Naive thymus-derived CD4-positive, alpha-beta T cell (primary cell): ENCODE data around the gene E2F3. TPM values are rescaled to one million over a fixed set of nuclear protein-coding genes. Genes with fewer than 3 reads are reported as not detected.

Experiments used
- ATAC-seq: fragments of 150-1000 bp; cut with Tn5 transposase; 2 replicates; pipeline ENCODE4 v1.10.0; 2021; ENCODE audit warnings: mild to moderate bottlenecking, moderate library complexity
- CTCF ChIA-PET: fragments of 350-600 bp; sonication (Branson Sonifier 250); formaldehyde crosslinking; loops from one replicate; lab custom pipeline; 2021; ENCODE audit warnings: antibody characterized with exemption; lab: Charles Lee
- POLR2A ChIA-PET: fragments of 350-600 bp; sonication (Branson Sonifier 250); formaldehyde crosslinking; loops from one replicate; lab custom pipeline; 2021; ENCODE audit warnings: antibody characterized with exemption, inconsistent platforms; lab: Charles Lee
- DNase-seq, 9 donors: peaks; one replicate each; pipeline versions ENCODE4 v3.0.0 to v3.0.0-alpha.2; 2020 to 2022; ENCODE audit warnings: mixed read lengths in 1 of 9
- H3K27ac ChIP-seq: one replicate; pipeline ENCODE4 v1.7.0; 2013; ENCODE audit warnings: mild to moderate bottlenecking, low read depth, low read length, moderate library complexity
- H3K27me3 ChIP-seq, 2 donors: one replicate each; pipeline ENCODE4 v1.7.0; 2013; ENCODE audit warnings: low read length in 2 of 2, mild to moderate bottlenecking in 2 of 2, moderate library complexity in 2 of 2; ENCODE audit not compliant: control insufficient read depth in 2 of 2, insufficient read depth in 2 of 2
- H3K36me3 ChIP-seq, 3 experiments: 1 replicate in 2 of 3; 2 replicates in 1 of 3; pipeline ENCODE4 v1.7.0; 2013; ENCODE audit warnings: low read length in 3 of 3, mild to moderate bottlenecking in 3 of 3, moderate library complexity in 1 of 3; ENCODE audit not compliant: insufficient read depth in 3 of 3, control insufficient read depth in 2 of 3
- H3K4me1 ChIP-seq, 2 donors: one replicate each; pipeline ENCODE4 v1.7.0; 2013; ENCODE audit warnings: low read length in 2 of 2, mild to moderate bottlenecking in 2 of 2, moderate library complexity in 1 of 2; ENCODE audit not compliant: control insufficient read depth in 2 of 2, insufficient read depth in 2 of 2
- H3K4me3 ChIP-seq: 2 replicates; pipeline ENCODE4 v1.7.0; 2013; ENCODE audit warnings: mild to moderate bottlenecking, low read length
- H3K9me3 ChIP-seq, 3 experiments: 1 replicate in 2 of 3; 2 replicates in 1 of 3; pipeline ENCODE4 v1.7.0; 2013; ENCODE audit warnings: low read length in 3 of 3; ENCODE audit not compliant: control insufficient read depth in 2 of 3
- H3K27ac Mint-ChIP-seq, 9 donors: one replicate each; pipeline ENCODE4 v1.8.0; 2020 to 2022; ENCODE audit warnings: mixed read lengths in 9 of 9, mild to moderate bottlenecking in 8 of 9, moderate library complexity in 5 of 9, inconsistent platforms in 2 of 9
- H3K27me3 Mint-ChIP-seq, 5 donors: one replicate each; pipeline ENCODE4 v1.8.0; 2021 to 2022; ENCODE audit warnings: mixed read lengths in 5 of 5, mild to moderate bottlenecking in 1 of 5
- H3K36me3 Mint-ChIP-seq, 5 donors: one replicate each; pipeline ENCODE4 v1.8.0; 2020 to 2022; ENCODE audit warnings: mixed read lengths in 5 of 5, mild to moderate bottlenecking in 3 of 5, inconsistent platforms in 1 of 5
- H3K4me1 Mint-ChIP-seq, 7 donors: one replicate each; pipeline ENCODE4 v1.8.0; 2020 to 2022; ENCODE audit warnings: mixed read lengths in 7 of 7, mild to moderate bottlenecking in 3 of 7, inconsistent platforms in 1 of 7
- H3K4me3 Mint-ChIP-seq, 10 donors: one replicate each; pipeline ENCODE4 v1.8.0; 2020 to 2022; ENCODE audit warnings: mild to moderate bottlenecking in 10 of 10, mixed read lengths in 10 of 10, moderate library complexity in 6 of 10, inconsistent platforms in 2 of 10
- H3K9me3 Mint-ChIP-seq, 11 donors: one replicate each; pipeline ENCODE4 v1.8.0; 2020 to 2022; ENCODE audit warnings: mixed read lengths in 11 of 11, mild to moderate bottlenecking in 4 of 11, inconsistent platforms in 1 of 11, moderate library complexity in 1 of 11
- intact Hi-C, 2 donors: fragments of 100-400 bp; cut with micrococcal nuclease; formaldehyde crosslinking; loops; one replicate each; pipeline ENCODE4 v1.15.1; 2023
- polyA plus RNA-seq, 2 donors: library from polyadenylated mRNA; unstranded; fragments of 300-500 nt; fragmentation: Illumina TruSeq; gene quantifications; one replicate each; pipeline ENCODE4 v1.2.3, GENCODE V29; 2021
- total RNA-seq, 6 experiments: library from RNA in 5 of 6; stranded (reverse) in 5 of 6; gene quantifications; 1 replicate in 5 of 6; 2 replicates in 1 of 6; pipeline ENCODE4 v1.2.3 and lab custom pipeline; 2021 to 2026

Gene E2F3
- total and polyA plus RNA-seq, 7 experiments from 2014 or later, result 3.0 to 39.2 (median 10.6) TPM

GRCh38 chr6:20415304-20415703 is 13.6 kb downstream of the E2F3 start:
- Histone ChIP-seq H3K4me3 (no peak overlapping the region), H3K36me3 (no peaks in the 10 kb centered on the region), H3K27me3 (no peaks in the 10 kb centered on the region), H3K9me3 (no peaks in the 10 kb centered on the region), H3K27ac (no peak overlapping the region), H3K4me1 (peaks cover 21 to 41% of the 10 kb centered on the region in 2 donors)
- DNase-seq (no peak), ATAC-seq (no peak)
- Mint-ChIP-seq H3K36me3 (peaks cover 0 to 18% (median 10%) of the 10 kb centered on the region in 5 donors), H3K4me1 (peaks cover 47 to 75% (median 68%) of the 10 kb centered on the region in 7 donors), H3K27ac (peak overlapping the region in 1 of 9 donors; percentile 13), H3K27me3 (no peaks in the 10 kb centered on the region), H3K9me3 (no peaks in the 10 kb centered on the region), H3K4me3 (peak overlapping the region in 1 of 10 donors; percentile 21)
- ChIA-PET CTCF (no interaction called here), POLR2A (interaction anchor here (2.0 kb wide), 1 partner anchor 11 kb away, joined by 10 read pairs; no protein-coding TSS in a partner anchor)
- intact Hi-C loops, result no loop called here

GRCh38 chr6:20415712-20416454 is 14.2 kb downstream of the E2F3 start:
- no peak overlapping the region for H3K4me3 Mint-ChIP-seq
- no peaks in the 10 kb centered on the region for H3K27me3 ChIP-seq
- CTCF ChIA-PET, result no interaction called here
- no peaks in the 10 kb centered on the region for H3K36me3 ChIP-seq
- intact Hi-C loops, result no loop called here
- ATAC-seq, result peak; percentile 21
- no peak for DNase-seq
- no peaks in the 10 kb centered on the region for H3K27me3 Mint-ChIP-seq
- H3K4me3 ChIP-seq, result no peak overlapping the region
- H3K27ac ChIP-seq, result no peak overlapping the region
- peak overlapping the region in 2 of 9 donors; percentile 1 to 11 for H3K27ac Mint-ChIP-seq
- no peaks in the 10 kb centered on the region for H3K9me3 ChIP-seq
- POLR2A ChIA-PET, result no interaction called here
- peaks cover 0 to 1% (median 0%) of the 10 kb centered on the region in 11 donors for H3K9me3 Mint-ChIP-seq
- H3K4me1 Mint-ChIP-seq, result peaks cover 41 to 76% (median 65%) of the 10 kb centered on the region in 7 donors
- peaks cover 0 to 21% (median 12%) of the 10 kb centered on the region in 5 donors for H3K36me3 Mint-ChIP-seq
- H3K4me1 ChIP-seq, result peaks cover 21 to 35% of the 10 kb centered on the region in 2 donors

- peak overlapping the region in 2 of 9 donors; percentile 24 to 33 for H3K27ac Mint-ChIP-seq
- H3K27ac ChIP-seq, result no peak overlapping the region
- H3K4me1 Mint-ChIP-seq, result peaks cover 34 to 71% (median 60%) of the 10 kb centered on the region in 7 donors
- ChIA-PET POLR2A (interaction anchor here (1.6 kb wide), 1 partner anchor 50 kb away, joined by 3 read pairs; no protein-coding TSS in a partner anchor), CTCF (no interaction called here)
- H3K36me3 Mint-ChIP-seq, result peaks cover 0 to 21% (median 18%) of the 10 kb centered on the region in 5 donors
- H3K27me3 Mint-ChIP-seq, result no peaks in the 10 kb centered on the region
- ATAC-seq, result peak; percentile 42
- peaks cover 21 to 33% of the 10 kb centered on the region in 2 donors for H3K4me1 ChIP-seq
- intact Hi-C loops, result no loop called here
- H3K4me3 ChIP-seq, result no peak overlapping the region
- H3K4me3 Mint-ChIP-seq, result peak overlapping the region in 5 of 10 donors; percentile 3 to 34 (median 8)
- H3K36me3 ChIP-seq, result no peaks in the 10 kb centered on the region
- H3K9me3 ChIP-seq, result no peaks in the 10 kb centered on the region
- no peaks in the 10 kb centered on the region for H3K27me3 ChIP-seq
- H3K9me3 Mint-ChIP-seq, result peaks cover 0 to 7% (median 0%) of the 10 kb centered on the region in 11 donors
- DNase-seq, result no peak
Measured at GRCh38 chr6:20416567-20417345, 15.1 kb downstream of the E2F3 start.

- peak overlapping the region in 1 of 9 donors; percentile 38 for H3K27ac Mint-ChIP-seq
- H3K9me3 Mint-ChIP-seq, result peaks cover 0 to 7% (median 0%) of the 10 kb centered on the region in 11 donors
Measured at GRCh38 chr6:20417819-20418218, 16.1 kb downstream of the E2F3 start.

GRCh38 chr6:20426177-20427082 is 24.8 kb downstream of the E2F3 start:
- ChIA-PET POLR2A (no interaction called here), CTCF (no interaction called here)
- peaks cover 4 to 44% (median 27%) of the 10 kb centered on the region in 5 donors for H3K36me3 Mint-ChIP-seq

More at GRCh38 chr6:20417819-20418218, 16.1 kb downstream of the E2F3 start:
- intact Hi-C loops, result no loop called here
- CTCF ChIA-PET, result no interaction called here
- POLR2A ChIA-PET, result interaction anchor here (1.6 kb wide), 1 partner anchor 51 kb away, joined by 3 read pairs; no protein-coding TSS in a partner anchor
- H3K4me1 ChIP-seq, result peaks cover 21 to 33% of the 10 kb centered on the region in 2 donors
- no peak for DNase-seq
- H3K36me3 Mint-ChIP-seq, result peaks cover 0 to 22% (median 17%) of the 10 kb centered on the region in 5 donors
- H3K27ac ChIP-seq, result no peak overlapping the region
- H3K4me1 Mint-ChIP-seq, result peaks cover 30 to 69% (median 54%) of the 10 kb centered on the region in 7 donors
- H3K27me3 Mint-ChIP-seq, result no peaks in the 10 kb centered on the region
- H3K36me3 ChIP-seq, result no peaks in the 10 kb centered on the region
- H3K4me3 Mint-ChIP-seq, result peak overlapping the region in 6 of 10 donors; percentile 2 to 56 (median 37)
- no peaks in the 10 kb centered on the region for H3K27me3 ChIP-seq
- no peak overlapping the region for H3K4me3 ChIP-seq
- ATAC-seq, result peak; percentile 46
- no peaks in the 10 kb centered on the region for H3K9me3 ChIP-seq

GRCh38 chr6:20427856-20428255 is 26.2 kb downstream of the E2F3 start:
- ATAC-seq (no peak), DNase-seq (no peak)
- H3K4me3 ChIP-seq, result no peak overlapping the region
- Mint-ChIP-seq H3K4me3 (no peak overlapping the region), H3K36me3 (peaks cover 13 to 46% (median 37%) of the 10 kb centered on the region in 5 donors), H3K4me1 (peaks cover 10 to 27% (median 21%) of the 10 kb centered on the region in 7 donors), H3K9me3 (peaks cover 0 to 4% (median 0%) of the 10 kb centered on the region in 11 donors), H3K27ac (no peak overlapping the region), H3K27me3 (no peaks in the 10 kb centered on the region)
- ChIA-PET CTCF (no interaction called here), POLR2A (no interaction called here)
- H3K4me1 ChIP-seq, result peaks cover 0 to 3% of the 10 kb centered on the region in 2 donors
- intact Hi-C loops, result no loop called here
- peaks cover 0 to 7% (median 0%) of the 10 kb centered on the region in 3 experiments for H3K36me3 ChIP-seq
- no peaks in the 10 kb centered on the region for H3K27me3 ChIP-seq
- no peaks in the 10 kb centered on the region for H3K9me3 ChIP-seq
- no peak overlapping the region for H3K27ac ChIP-seq

More at GRCh38 chr6:20426177-20427082, 24.8 kb downstream of the E2F3 start:
- ATAC-seq, result no peak
- Mint-ChIP-seq H3K4me1 (peaks cover 10 to 31% (median 23%) of the 10 kb centered on the region in 7 donors), H3K4me3 (no peak overlapping the region), H3K27ac (peak overlapping the region in 1 of 9 donors; percentile 4), H3K27me3 (no peaks in the 10 kb centered on the region), H3K9me3 (peaks cover 0 to 2% (median 0%) of the 10 kb centered on the region in 11 donors)
- Histone ChIP-seq H3K9me3 (no peaks in the 10 kb centered on the region), H3K27ac (no peak overlapping the region), H3K4me1 (peaks cover 0 to 3% of the 10 kb centered on the region in 2 donors), H3K36me3 (peaks cover 0 to 4% (median 0%) of the 10 kb centered on the region in 3 experiments), H3K27me3 (no peaks in the 10 kb centered on the region), H3K4me3 (no peak overlapping the region)
- DNase-seq, result no peak
- intact Hi-C loops, result no loop called here
